Stomach (tissue), 4 donors: ENCODE results near the gene FARSA.

Experiments
- EP300 ChIP-seq: sonication (generic); formaldehyde crosslinking; IDR thresholded peaks from one replicate; pipeline ENCODE4 v1.6.1; 2017; ENCODE audit warnings: antibody characterized with exemption
- POLR2A ChIP-seq, 4 donors: fragments of 450-650 bp; IDR thresholded peaks; one replicate each; pipeline ENCODE4 v1.6.1; 2016; ENCODE audit warnings: antibody characterized with exemption in 4 of 4, control low read depth in 2 of 4, mild to moderate bottlenecking in 1 of 4, moderate library complexity in 1 of 4
- POLR2AphosphoS5 ChIP-seq, 3 donors: sonication (generic); formaldehyde crosslinking; IDR thresholded peaks; one replicate each; pipeline ENCODE4 v1.6.1; 2016; ENCODE audit warnings: antibody characterized with exemption in 3 of 3
- TF ChIP-seq, protein P1 (sequence below), 7 experiments: fragments of 450-650 bp in 4 of 7; fragments of 200-600 bp in 3 of 7; sonication (generic) in 3 of 7; IDR thresholded peaks; one replicate each; pipeline ENCODE4 v1.5.1; 2016 to 2019; ENCODE audit warnings: antibody characterized with exemption in 7 of 7, control low read depth in 2 of 7, mild to moderate bottlenecking in 1 of 7

DNA sequence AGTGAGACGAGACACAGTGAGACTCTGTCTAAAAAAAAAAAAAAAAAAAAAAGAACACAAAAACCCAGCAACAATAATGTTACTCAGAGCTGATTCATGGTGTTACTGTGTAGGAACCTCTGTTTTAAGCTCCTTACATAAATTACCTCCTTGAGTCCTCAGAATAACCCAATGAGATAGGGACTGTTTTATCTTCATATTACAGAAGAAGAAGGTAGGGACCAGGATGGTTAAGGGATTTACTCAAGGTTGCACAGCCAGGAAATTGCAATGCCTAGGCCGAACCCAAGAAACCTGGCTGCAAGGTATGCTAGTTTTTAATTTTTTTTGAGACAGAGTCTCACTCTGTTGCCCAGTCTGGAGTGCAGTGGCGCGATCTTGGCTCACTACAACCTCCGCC lies 34.4 kb upstream of the FARSA start:
- TF ChIP-seq POLR2A (IDR thresholded peaks at IDR 0.05): no peak
- TF ChIP-seq POLR2AphosphoS5 (IDR thresholded peaks at IDR 0.05): no peak
- TF ChIP-seq, protein P1, sequence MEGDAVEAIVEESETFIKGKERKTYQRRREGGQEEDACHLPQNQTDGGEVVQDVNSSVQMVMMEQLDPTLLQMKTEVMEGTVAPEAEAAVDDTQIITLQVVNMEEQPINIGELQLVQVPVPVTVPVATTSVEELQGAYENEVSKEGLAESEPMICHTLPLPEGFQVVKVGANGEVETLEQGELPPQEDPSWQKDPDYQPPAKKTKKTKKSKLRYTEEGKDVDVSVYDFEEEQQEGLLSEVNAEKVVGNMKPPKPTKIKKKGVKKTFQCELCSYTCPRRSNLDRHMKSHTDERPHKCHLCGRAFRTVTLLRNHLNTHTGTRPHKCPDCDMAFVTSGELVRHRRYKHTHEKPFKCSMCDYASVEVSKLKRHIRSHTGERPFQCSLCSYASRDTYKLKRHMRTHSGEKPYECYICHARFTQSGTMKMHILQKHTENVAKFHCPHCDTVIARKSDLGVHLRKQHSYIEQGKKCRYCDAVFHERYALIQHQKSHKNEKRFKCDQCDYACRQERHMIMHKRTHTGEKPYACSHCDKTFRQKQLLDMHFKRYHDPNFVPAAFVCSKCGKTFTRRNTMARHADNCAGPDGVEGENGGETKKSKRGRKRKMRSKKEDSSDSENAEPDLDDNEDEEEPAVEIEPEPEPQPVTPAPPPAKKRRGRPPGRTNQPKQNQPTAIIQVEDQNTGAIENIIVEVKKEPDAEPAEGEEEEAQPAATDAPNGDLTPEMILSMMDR (IDR thresholded peaks at IDR 0.05): no peak
- TF ChIP-seq EP300: no peak
